ENCODE data around the gene YLPM1.

YLPM1 gene

GRCh38 chr14:74763803-74764531, 851 bp downstream of the YLPM1 start:
- H3K27me3 Mint-ChIP-seq (ENCODE audit: low read depth), result no peaks in the 10 kb centered on the region
- H3K4me1 Mint-ChIP-seq (ENCODE audit: low read depth), result peaks cover 50% of the 10 kb centered on the region
- H3K36me3 Mint-ChIP-seq (ENCODE audit: low read depth), result peaks cover 30% of the 10 kb centered on the region
- no peaks in the 10 kb centered on the region for H3K9me3 Mint-ChIP-seq
- peak overlapping the region; percentile 97 for H3K4me3 Mint-ChIP-seq
- peak overlapping the region; percentile 90 for H3K27ac Mint-ChIP-seq

- Mint-ChIP-seq H3K4me1 (ENCODE audit: low read depth) (peaks cover 52% of the 10 kb centered on the region), H3K4me3 (peak overlapping the region; percentile 97), H3K27me3 (ENCODE audit: low read depth) (no peaks in the 10 kb centered on the region), H3K27ac (peak overlapping the region; percentile 22), H3K36me3 (ENCODE audit: low read depth) (peaks cover 31% of the 10 kb centered on the region), H3K9me3 (no peaks in the 10 kb centered on the region)
These were observed 2.6 kb downstream of the YLPM1 start for GRCh38 chr14:74765721-74766120.

- H3K27ac Mint-ChIP-seq, result no peak overlapping the region
- peaks cover 28% of the 10 kb centered on the region for H3K4me1 Mint-ChIP-seq (ENCODE audit: low read depth)
- H3K4me3 Mint-ChIP-seq, result no peak overlapping the region
- no peaks in the 10 kb centered on the region for H3K27me3 Mint-ChIP-seq (ENCODE audit: low read depth)
- no peaks in the 10 kb centered on the region for H3K9me3 Mint-ChIP-seq
- peaks cover 23% of the 10 kb centered on the region for H3K36me3 Mint-ChIP-seq (ENCODE audit: low read depth)
These were observed 8.3 kb downstream of the YLPM1 start for GRCh38 chr14:74771399-74771798.

GRCh38 chr14:74784634-74785033, 21.5 kb downstream of the YLPM1 start:
- Mint-ChIP-seq H3K27me3 (ENCODE audit: low read depth) (no peaks in the 10 kb centered on the region), H3K9me3 (no peaks in the 10 kb centered on the region), H3K4me1 (ENCODE audit: low read depth) (peaks cover 11% of the 10 kb centered on the region), H3K36me3 (ENCODE audit: low read depth) (peaks cover 41% of the 10 kb centered on the region), H3K4me3 (no peak overlapping the region), H3K27ac (no peak overlapping the region)

- Mint-ChIP-seq H3K36me3 (ENCODE audit: low read depth) (peaks cover 41% of the 10 kb centered on the region), H3K4me3 (no peak overlapping the region), H3K4me1 (ENCODE audit: low read depth) (peaks cover 11% of the 10 kb centered on the region), H3K27ac (no peak overlapping the region), H3K9me3 (no peaks in the 10 kb centered on the region), H3K27me3 (ENCODE audit: low read depth) (no peaks in the 10 kb centered on the region)
These were observed 22.0 kb downstream of the YLPM1 start for GRCh38 chr14:74785056-74785613.

GRCh38 chr14:74786796-74787315, 23.7 kb downstream of the YLPM1 start:
- Mint-ChIP-seq H3K4me3 (no peak overlapping the region), H3K27ac (no peak overlapping the region), H3K27me3 (ENCODE audit: low read depth) (no peaks in the 10 kb centered on the region), H3K9me3 (no peaks in the 10 kb centered on the region), H3K4me1 (ENCODE audit: low read depth) (peaks cover 14% of the 10 kb centered on the region), H3K36me3 (ENCODE audit: low read depth) (peaks cover 29% of the 10 kb centered on the region)

GRCh38 chr14:74792249-74793039, 29.3 kb downstream of the YLPM1 start:
- Mint-ChIP-seq H3K4me3 (peak overlapping the region; percentile 78), H3K27me3 (ENCODE audit: low read depth) (no peaks in the 10 kb centered on the region), H3K4me1 (ENCODE audit: low read depth) (peaks cover 36% of the 10 kb centered on the region), H3K27ac (peak overlapping the region; percentile 82), H3K9me3 (no peaks in the 10 kb centered on the region), H3K36me3 (ENCODE audit: low read depth) (peaks cover 21% of the 10 kb centered on the region)

- H3K36me3 Mint-ChIP-seq (ENCODE audit: low read depth), result peaks cover 25% of the 10 kb centered on the region
- H3K4me1 Mint-ChIP-seq (ENCODE audit: low read depth), result peaks cover 36% of the 10 kb centered on the region
- no peaks in the 10 kb centered on the region for H3K9me3 Mint-ChIP-seq
- peak overlapping the region; percentile 82 for H3K27ac Mint-ChIP-seq
- H3K4me3 Mint-ChIP-seq, result peak overlapping the region; percentile 78
- no peaks in the 10 kb centered on the region for H3K27me3 Mint-ChIP-seq (ENCODE audit: low read depth)
These were observed 30.5 kb downstream of the YLPM1 start for GRCh38 chr14:74793506-74794155.

- Mint-ChIP-seq H3K9me3 (no peaks in the 10 kb centered on the region), H3K27ac (no peak overlapping the region), H3K36me3 (ENCODE audit: low read depth) (peaks cover 32% of the 10 kb centered on the region), H3K27me3 (ENCODE audit: low read depth) (no peaks in the 10 kb centered on the region), H3K4me1 (ENCODE audit: low read depth) (peaks cover 36% of the 10 kb centered on the region), H3K4me3 (no peak overlapping the region)
These were observed 31.8 kb downstream of the YLPM1 start for GRCh38 chr14:74794947-74795346.

- Mint-ChIP-seq H3K27ac (no peak overlapping the region), H3K36me3 (ENCODE audit: low read depth) (peaks cover 36% of the 10 kb centered on the region), H3K4me3 (no peak overlapping the region), H3K27me3 (ENCODE audit: low read depth) (no peaks in the 10 kb centered on the region), H3K9me3 (no peaks in the 10 kb centered on the region), H3K4me1 (ENCODE audit: low read depth) (peaks cover 13% of the 10 kb centered on the region)
These were observed 36.6 kb downstream of the YLPM1 start for GRCh38 chr14:74799765-74800164.

- Mint-ChIP-seq H3K36me3 (ENCODE audit: low read depth) (peaks cover 36% of the 10 kb centered on the region), H3K4me1 (ENCODE audit: low read depth) (peaks cover 7% of the 10 kb centered on the region), H3K27me3 (ENCODE audit: low read depth) (no peaks in the 10 kb centered on the region), H3K27ac (no peak overlapping the region), H3K9me3 (no peaks in the 10 kb centered on the region), H3K4me3 (no peak overlapping the region)
These were observed 37.7 kb downstream of the YLPM1 start for GRCh38 chr14:74800780-74801179.

GRCh38 chr14:74801396-74801795, 38.3 kb downstream of the YLPM1 start:
- Mint-ChIP-seq H3K4me1 (ENCODE audit: low read depth) (peaks cover 5% of the 10 kb centered on the region), H3K27ac (no peak overlapping the region), H3K36me3 (ENCODE audit: low read depth) (peaks cover 33% of the 10 kb centered on the region), H3K4me3 (no peak overlapping the region), H3K9me3 (no peaks in the 10 kb centered on the region), H3K27me3 (ENCODE audit: low read depth) (no peaks in the 10 kb centered on the region)

GRCh38 chr14:74804219-74804825, 41.2 kb downstream of the YLPM1 start:
- Mint-ChIP-seq H3K36me3 (ENCODE audit: low read depth) (peaks cover 22% of the 10 kb centered on the region), H3K9me3 (no peaks in the 10 kb centered on the region), H3K4me3 (no peak overlapping the region), H3K4me1 (ENCODE audit: low read depth) (peaks cover 3% of the 10 kb centered on the region), H3K27ac (no peak overlapping the region), H3K27me3 (ENCODE audit: low read depth) (no peaks in the 10 kb centered on the region)

All from T-helper 1 cell treated with Interleukin-12 subunit alpha and Interleukin-12 subunit beta and Interleukin-4 antibody, amounts not matched to agents 30 μg/mL and 1 μg/mL, for 36 hours (primary cell).